CD4-positive, alpha-beta T cell treated with Interleukin-6 for 4 hours (primary cell): ENCODE measurements around the gene HS3ST5.
"Not testable (repeated sequence)": the region's sequence is repeated elsewhere in the genome, so short reads cannot be mapped to it uniquely, and the experiment has no call there.

Experiments used
- DNase-seq: peaks from one replicate; pipeline ENCODE4 v3.0.0-alpha.2; 2020; ENCODE audit warnings: mixed read lengths

Gene HS3ST5

GRCh38 chr6:114272582-114272981, 70.2 kb downstream of the HS3ST5 start:
- DNase-seq, result no peak

DNA sequence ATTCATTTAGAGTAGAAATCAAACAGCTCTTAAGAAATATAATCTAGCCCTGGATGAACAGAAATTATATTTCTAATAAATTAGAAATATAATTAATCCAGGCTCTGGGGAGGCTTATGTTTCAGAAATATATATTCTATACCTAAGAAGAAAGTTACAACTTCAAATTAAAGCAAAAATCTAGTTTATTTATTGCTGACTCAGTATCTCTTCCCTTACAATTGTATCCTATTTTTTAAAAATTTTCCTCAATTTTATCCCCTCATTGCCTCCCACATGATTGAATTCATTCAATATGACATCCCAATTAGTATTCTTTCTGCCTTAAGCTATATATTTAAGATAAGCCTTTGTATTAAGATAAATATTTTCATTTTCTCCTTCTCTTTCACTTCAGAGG, 71.4 kb downstream of the HS3ST5 start:
- DNase-seq, result no peak

- DNase-seq, result no peak
These were observed 74.9 kb downstream of the HS3ST5 start for GRCh38 chr6:114267897-114268296.

DNA sequence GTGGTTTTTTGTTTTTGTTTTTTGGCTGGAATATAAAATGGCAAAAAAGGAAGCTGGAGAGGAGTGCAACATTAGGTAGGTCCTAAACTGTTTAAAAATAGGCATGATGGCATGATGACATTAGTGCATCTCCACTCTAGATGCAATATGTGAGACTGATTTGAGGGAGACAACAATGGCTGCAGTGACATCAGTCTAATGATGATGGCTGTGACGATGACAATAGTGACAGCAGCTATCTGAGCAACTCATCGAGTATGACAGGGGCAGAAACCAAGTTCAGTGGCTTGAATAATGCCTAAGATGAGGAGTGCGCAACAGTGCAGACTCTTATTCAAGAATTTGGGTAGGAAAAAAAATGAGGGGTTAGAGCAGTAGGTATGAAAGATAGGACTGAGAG, 82.0 kb downstream of the HS3ST5 start:
- no peak for DNase-seq

- no peak for DNase-seq
These were observed 84.4 kb downstream of the HS3ST5 start for GRCh38 chr6:114258376-114258775.

DNA sequence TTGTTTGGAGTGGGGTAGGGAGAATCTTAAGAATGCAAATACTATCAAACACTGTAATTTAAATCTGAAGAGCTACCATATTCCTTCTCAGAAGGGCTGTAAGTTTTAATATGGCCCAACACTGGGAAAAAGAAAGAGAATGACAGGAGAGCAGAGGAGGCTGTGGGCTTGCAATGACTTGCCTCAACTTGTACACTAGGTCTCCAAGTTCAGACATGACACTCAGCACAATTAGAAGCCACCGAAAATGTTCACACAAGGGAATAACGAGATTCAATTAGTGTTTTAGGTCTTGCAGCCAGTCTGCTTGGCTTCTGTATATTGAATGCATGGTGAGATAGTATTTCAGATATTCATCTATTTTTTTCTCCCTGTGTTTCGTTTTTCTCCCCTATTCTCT, 89.4 kb downstream of the HS3ST5 start:
- DNase-seq, result no peak

GRCh38 chr6:114249522-114249921, 93.3 kb downstream of the HS3ST5 start:
- DNase-seq, result no peak

DNA sequence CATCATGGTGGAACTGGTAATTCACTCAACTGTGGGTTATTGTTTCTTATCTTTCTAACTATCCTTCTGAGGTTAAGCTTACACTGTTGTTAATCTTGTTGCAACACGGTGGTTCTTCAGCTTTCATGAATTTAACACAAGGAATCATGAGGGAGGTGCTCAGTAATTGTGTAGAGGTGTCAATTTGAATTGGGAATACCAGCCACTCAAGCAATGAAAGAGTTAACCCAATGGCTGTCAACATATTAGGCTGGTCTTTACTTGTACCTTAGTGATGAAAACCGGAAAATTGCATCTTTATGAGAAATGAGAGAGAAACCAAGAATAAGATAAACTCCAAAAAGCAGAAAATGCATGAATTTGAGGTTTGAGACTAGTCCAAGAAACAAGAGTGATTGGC, 95.7 kb downstream of the HS3ST5 start:
- DNase-seq, result no peak

DNA sequence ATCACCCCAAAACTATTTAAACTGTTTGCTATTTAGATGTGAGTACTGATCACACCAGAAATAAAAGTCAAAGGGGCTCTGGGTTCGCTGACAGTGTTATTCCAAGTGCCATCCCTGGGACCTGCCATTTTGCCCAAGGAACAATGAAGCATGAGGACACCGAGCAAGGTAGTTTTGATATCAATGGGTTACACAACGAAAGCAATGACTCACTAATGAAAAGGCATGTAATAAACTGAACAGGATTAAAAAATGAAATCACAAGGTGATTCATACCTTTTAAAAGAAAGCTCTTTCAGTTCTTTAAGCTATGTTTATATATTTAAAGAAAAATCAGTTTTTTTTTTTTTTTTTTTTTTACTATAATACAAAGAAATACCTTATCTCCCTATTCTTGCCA, 102.0 kb downstream of the HS3ST5 start:
- DNase-seq, result no peak

- no peak for DNase-seq
These were observed 114.1 kb downstream of the HS3ST5 start for GRCh38 chr6:114228675-114229074.

GRCh38 chr6:114227944-114228468, 114.8 kb downstream of the HS3ST5 start:
- no peak for DNase-seq

GRCh38 chr6:114220241-114220640, 122.6 kb downstream of the HS3ST5 start:
- no peak for DNase-seq

- no peak for DNase-seq
These were observed 124.1 kb downstream of the HS3ST5 start for GRCh38 chr6:114218437-114219340.

DNA sequence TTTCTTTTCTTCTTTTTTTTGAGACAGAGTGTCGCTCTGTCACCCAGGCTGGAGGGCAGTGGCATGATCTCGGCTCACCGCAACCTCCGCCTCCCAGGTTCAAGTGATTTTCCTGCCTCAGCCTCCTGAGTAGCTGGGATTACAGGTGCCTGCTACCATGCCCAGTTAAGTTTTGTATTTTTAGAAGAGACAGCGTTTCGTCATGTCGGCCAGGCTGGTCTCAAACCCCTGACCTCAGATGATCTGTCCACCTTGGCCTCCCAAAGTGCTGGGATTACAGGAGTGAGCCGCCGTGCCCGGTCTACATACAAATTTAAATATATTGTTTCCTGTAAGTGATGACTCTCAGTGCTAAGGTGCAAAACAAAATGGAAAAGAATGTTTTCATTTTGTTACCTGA, 124.8 kb downstream of the HS3ST5 start:
- DNase-seq, result not testable (repeated sequence)

DNA sequence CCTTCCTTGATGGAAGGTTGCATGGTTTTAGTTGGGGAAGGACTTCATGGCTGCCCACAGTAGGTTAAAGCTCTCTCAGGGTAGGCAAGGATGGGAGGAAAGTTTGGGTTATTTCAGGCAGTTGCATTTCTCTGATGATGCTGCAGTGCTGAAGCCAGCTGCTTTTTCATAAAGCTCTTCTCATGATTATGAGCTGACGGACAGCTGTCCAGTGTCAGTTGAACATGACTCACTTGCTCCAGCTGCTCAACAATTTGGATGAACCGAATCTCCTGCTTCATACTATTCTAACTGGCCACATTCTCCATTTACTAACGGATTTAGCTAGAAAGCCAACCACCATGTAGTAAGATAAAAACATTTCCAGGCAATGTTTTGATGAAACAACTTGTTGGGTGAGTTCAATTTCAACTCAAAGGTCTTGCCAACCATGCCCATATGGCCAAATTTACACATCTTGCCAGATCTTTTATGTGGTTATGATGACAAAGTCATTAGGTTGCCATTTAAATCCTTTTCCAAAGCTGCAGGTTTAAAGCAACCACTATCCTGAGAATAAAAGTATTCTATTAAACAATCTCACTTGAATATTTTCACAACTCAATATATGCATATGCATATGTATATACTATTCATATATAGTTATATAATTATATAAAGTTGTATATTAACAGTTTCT, 125.9 kb downstream of the HS3ST5 start:
- no peak for DNase-seq

DNA sequence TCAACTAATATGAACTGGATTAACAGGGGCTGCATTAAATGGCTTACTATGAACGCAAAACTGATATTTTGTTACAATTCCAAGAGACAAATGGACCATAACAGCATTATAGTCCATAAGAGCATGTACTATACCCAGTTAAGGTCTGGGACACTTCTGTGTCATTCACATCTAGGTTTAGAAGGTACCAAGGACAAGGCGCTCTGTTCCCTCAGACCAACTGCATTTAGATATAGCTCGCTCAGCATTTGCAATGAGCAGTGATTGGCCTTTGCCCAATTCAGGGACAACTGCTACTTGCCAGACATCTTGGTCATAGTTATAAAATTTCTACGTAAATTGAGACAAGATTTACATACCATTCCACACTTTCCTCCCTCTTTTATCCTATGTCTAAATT, 132.4 kb downstream of the HS3ST5 start:
- no peak for DNase-seq

GRCh38 chr6:114203460-114203859, 139.4 kb downstream of the HS3ST5 start:
- no peak for DNase-seq

- DNase-seq, result no peak
These were observed 140.4 kb downstream of the HS3ST5 start for GRCh38 chr6:114202389-114202788.

GRCh38 chr6:114200891-114201290, 141.9 kb downstream of the HS3ST5 start:
- DNase-seq, result no peak

DNA sequence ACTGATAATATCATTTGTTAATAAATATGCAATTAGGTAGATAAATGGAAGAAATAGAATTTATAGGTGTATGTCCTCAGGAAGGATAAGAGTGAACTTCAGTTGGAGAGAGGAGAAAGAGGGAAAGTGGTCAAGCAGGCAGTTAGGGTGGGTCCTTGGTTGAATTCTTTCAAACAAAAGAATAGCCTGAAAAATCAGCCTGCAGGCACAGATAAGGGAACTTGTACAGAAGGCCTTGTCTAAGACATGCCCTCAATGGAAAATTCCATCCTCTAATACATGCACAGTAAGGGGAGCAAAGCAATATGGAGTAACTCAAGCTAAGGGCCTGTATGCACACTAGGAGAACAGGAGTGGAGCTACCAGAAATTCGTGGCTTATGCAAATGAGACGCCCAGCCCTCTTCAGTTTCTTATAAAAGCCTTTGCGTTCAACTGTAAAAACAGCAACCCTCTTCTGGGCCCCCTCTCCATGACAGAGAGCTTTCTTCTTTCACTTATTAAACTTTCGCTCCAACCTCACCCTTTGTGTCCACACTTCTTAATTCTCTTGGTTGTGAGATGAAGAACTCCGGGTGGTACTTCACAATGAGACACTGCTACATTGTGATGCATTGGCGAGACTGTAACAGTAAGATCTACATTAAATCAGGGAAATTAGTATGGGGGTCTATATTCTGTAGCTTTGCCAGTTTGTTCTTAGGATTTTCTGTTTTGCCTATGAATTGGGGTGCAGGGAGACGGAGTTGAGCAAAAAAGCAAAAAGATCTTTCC, 147.0 kb downstream of the HS3ST5 start:
- DNase-seq, result no peak

GRCh38 chr6:114195027-114195365, 147.8 kb downstream of the HS3ST5 start:
- DNase-seq, result no peak

DNA sequence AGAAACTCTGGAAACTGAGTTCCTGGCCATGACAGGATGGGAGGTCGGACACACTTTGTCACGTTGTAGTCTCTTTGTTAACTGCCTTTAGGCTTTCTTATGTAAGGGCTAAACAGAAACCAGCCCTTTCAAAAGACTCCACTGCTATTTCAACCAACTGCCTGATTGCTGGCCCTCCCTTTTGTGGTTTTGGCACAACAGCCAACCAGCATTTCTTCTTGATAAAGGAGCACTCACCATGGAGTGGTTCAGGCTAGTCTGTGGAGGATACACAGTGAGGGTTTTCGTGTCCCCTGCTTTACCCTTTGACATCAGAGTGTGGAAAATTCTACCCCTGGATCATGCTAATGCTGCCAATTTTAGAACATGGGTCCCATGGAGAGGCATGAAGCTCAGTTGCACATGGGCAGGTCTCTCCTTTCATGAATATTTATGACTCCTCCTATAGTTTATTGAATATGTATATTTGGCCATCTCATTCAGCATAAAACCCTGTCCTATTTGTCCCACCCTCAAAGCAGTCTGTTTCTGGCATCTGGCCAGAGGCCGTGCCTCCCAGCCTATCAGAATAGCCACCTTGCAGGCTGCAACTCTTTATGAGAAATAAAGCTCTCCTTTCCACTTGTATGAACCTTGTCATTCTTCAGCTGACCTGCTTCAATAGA, 148.3 kb downstream of the HS3ST5 start:
- no peak for DNase-seq

- DNase-seq, result no peak
These were observed 155.3 kb downstream of the HS3ST5 start for GRCh38 chr6:114187563-114187962.
